ENCODE measurements around the gene AGAP3.

DNA sequence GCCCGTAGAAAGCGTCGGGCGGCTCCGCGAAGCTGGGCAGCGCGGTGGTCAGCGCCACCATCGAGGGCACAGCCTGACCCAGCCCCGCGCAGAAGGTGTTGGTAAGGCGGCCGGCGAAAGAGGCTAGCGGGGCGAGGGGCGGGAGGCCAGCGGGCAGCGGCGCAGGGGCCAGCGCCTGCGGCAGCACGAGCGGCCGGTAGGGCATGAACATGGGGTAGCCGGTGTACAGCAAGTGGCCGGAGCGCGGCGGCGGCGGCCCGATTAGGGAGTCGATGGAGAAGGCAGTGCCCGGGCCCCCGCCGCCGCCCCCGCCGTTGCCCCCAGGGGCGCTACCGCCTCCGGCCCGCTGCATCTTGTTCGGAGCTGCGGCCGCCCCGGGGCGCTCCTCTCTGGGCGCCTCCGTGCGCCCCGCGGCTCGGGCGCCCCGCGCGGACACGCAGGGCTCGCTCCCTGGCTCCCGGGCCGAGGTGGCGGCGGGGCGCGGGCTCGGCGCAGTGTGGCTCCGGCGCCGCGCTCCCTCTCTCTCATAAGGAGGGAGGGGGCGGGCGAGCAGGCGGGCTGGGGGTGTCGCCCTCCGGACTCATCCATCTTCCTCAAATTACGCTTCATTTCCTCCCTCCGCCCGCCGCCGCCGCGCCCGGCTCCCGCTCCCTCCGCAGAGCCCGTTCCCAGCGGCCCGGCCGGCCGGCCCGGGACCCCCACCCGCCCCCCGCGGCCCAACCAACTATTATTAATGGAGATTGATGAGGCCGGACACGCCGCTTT, 81.1 kb downstream of the AGAP3 start, which contains the start of gene GBX1:
- TF ChIP-seq, protein P1, sequence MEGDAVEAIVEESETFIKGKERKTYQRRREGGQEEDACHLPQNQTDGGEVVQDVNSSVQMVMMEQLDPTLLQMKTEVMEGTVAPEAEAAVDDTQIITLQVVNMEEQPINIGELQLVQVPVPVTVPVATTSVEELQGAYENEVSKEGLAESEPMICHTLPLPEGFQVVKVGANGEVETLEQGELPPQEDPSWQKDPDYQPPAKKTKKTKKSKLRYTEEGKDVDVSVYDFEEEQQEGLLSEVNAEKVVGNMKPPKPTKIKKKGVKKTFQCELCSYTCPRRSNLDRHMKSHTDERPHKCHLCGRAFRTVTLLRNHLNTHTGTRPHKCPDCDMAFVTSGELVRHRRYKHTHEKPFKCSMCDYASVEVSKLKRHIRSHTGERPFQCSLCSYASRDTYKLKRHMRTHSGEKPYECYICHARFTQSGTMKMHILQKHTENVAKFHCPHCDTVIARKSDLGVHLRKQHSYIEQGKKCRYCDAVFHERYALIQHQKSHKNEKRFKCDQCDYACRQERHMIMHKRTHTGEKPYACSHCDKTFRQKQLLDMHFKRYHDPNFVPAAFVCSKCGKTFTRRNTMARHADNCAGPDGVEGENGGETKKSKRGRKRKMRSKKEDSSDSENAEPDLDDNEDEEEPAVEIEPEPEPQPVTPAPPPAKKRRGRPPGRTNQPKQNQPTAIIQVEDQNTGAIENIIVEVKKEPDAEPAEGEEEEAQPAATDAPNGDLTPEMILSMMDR (IDR thresholded peaks at IDR 0.05) = peak in 2 of 4 experiments; percentile 17 to 18
- TF ChIP-seq POLR2A (IDR thresholded peaks at IDR 0.05) = no peak

Measured in uterus (tissue), 2 donors.